AG04450 (cell line): ENCODE data around the gene GPR55. TPM values are rescaled to one million over a fixed set of nuclear protein-coding genes. Genes with fewer than 3 reads are reported as not detected.

ENCODE experiments used
- CTCF ChIA-PET: fragments of 300-600, 350-600 bp; formaldehyde crosslinking; extraction: SDS; loops from one replicate; lab custom pipeline; 2022; ENCODE audit warnings: antibody characterized with exemption, inconsistent platforms; lab: Charles Lee
- POLR2A ChIA-PET: fragments of 350-600 bp; formaldehyde crosslinking; extraction: SDS; loops from one replicate; lab custom pipeline; 2021; ENCODE audit warnings: antibody characterized with exemption, inconsistent platforms; lab: Yijun Ruan, JAX
- DNase-seq: peaks from one replicate; pipeline ENCODE4 v3.0.0-alpha.2; 2011; ENCODE audit warnings: low read depth, low spot score
- H3K27ac ChIP-seq: one replicate; pipeline ENCODE4 v1.5.1; 2012; ENCODE audit warnings: low read depth, low read length, control low read depth
- H3K27me3 ChIP-seq: one replicate; pipeline ENCODE4 v1.6.0; 2012; ENCODE audit warnings: low read length; ENCODE audit not compliant: control insufficient read depth, insufficient read depth
- H3K4me3 ChIP-seq: 2 replicates; pipeline ENCODE4 v1.5.1; 2011; ENCODE audit warnings: mild to moderate bottlenecking, low read depth, low read length, control low read depth
- H3K9me3 ChIP-seq: 2 replicates; pipeline ENCODE4 v1.5.1; 2012; ENCODE audit warnings: low read length; ENCODE audit not compliant: control insufficient read depth, insufficient read depth
- polyA plus RNA-seq: library from polyadenylated mRNA; depleted of rRNA; stranded (reverse); fragments of >200 nt; gene quantifications from 2 replicates; pipeline ENCODE4 v1.2.3, GENCODE V29; 2011
- TF ChIP-seq, protein P1 (sequence below): IDR thresholded peaks from 2 replicates; pipeline ENCODE4 v1.5.1; 2011; ENCODE audit warnings: low read depth, low read length, control low read depth, inconsistent platforms

The GPR55 gene
- polyA plus RNA-seq, 1 experiment, result not detected

DNA sequence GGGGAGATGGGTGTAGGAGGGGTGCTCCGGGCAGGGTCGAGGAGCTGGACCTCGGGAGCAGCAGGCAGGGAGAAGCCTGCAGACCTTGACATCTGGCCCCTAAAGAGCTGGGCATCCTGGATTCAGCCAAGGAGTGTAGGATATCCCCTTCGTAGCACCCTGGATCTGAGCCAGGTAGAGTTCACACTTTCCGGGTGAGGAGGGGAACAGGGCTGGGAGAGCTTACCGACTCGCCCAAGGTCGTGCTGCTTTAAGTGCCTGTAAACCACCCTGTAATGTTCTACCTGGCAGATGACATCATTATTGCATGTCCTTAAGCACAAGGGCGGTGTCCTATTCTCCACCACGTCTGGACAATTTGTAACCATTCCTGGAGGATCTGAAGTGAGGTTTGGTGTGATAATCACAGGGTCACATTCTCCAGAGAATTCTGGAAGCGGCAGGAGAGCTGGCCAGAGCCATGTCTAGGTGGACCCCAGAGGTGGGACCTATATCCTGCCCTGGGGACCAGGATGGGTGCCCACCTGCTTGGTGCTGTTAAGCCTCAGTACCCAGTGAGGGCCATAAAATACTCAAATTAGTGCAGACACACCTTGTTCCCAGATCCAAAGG lies 45.7 kb downstream of the GPR55 start:
- Histone ChIP-seq H3K27me3 (no peaks in the 10 kb centered on the region), H3K9me3 (no peaks in the 10 kb centered on the region), H3K4me3 (no peak overlapping the region), H3K27ac (no peak overlapping the region)
- ChIA-PET CTCF (no interaction called here), POLR2A (no interaction called here)
- TF ChIP-seq, protein P1, sequence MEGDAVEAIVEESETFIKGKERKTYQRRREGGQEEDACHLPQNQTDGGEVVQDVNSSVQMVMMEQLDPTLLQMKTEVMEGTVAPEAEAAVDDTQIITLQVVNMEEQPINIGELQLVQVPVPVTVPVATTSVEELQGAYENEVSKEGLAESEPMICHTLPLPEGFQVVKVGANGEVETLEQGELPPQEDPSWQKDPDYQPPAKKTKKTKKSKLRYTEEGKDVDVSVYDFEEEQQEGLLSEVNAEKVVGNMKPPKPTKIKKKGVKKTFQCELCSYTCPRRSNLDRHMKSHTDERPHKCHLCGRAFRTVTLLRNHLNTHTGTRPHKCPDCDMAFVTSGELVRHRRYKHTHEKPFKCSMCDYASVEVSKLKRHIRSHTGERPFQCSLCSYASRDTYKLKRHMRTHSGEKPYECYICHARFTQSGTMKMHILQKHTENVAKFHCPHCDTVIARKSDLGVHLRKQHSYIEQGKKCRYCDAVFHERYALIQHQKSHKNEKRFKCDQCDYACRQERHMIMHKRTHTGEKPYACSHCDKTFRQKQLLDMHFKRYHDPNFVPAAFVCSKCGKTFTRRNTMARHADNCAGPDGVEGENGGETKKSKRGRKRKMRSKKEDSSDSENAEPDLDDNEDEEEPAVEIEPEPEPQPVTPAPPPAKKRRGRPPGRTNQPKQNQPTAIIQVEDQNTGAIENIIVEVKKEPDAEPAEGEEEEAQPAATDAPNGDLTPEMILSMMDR, result no peak
- DNase-seq, result no peak

DNA sequence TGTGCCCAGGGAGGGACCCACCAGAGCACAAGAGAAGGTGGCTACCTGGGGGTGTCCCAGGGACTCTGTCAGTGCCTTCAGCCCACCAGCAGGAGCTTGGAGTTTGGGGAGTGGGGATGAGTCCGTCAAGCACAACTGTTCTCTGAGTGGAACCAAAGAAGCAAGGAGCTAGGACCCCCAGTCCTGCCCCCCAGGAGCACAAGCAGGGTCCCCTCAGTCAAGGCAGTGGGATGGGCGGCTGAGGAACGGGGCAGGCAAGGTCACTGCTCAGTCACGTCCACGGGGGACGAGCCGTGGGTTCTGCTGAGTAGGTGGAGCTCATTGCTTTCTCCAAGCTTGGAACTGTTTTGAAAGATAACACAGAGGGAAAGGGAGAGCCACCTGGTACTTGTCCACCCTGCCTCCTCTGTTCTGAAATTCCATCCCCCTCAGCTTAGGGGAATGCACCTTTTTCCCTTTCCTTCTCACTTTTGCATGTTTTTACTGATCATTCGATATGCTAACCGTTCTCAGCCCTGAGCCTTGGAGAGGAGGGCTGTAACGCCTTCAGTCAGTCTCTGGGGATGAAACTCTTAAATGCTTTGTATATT lies 46.3 kb downstream of the GPR55 start:
- POLR2A ChIA-PET, result no interaction called here
- TF ChIP-seq, protein P1, result no peak
- CTCF ChIA-PET, result no interaction called here
- Histone ChIP-seq H3K4me3 (no peak overlapping the region), H3K27me3 (no peaks in the 10 kb centered on the region), H3K27ac (no peak overlapping the region), H3K9me3 (no peaks in the 10 kb centered on the region)
- no peak for DNase-seq

DNA sequence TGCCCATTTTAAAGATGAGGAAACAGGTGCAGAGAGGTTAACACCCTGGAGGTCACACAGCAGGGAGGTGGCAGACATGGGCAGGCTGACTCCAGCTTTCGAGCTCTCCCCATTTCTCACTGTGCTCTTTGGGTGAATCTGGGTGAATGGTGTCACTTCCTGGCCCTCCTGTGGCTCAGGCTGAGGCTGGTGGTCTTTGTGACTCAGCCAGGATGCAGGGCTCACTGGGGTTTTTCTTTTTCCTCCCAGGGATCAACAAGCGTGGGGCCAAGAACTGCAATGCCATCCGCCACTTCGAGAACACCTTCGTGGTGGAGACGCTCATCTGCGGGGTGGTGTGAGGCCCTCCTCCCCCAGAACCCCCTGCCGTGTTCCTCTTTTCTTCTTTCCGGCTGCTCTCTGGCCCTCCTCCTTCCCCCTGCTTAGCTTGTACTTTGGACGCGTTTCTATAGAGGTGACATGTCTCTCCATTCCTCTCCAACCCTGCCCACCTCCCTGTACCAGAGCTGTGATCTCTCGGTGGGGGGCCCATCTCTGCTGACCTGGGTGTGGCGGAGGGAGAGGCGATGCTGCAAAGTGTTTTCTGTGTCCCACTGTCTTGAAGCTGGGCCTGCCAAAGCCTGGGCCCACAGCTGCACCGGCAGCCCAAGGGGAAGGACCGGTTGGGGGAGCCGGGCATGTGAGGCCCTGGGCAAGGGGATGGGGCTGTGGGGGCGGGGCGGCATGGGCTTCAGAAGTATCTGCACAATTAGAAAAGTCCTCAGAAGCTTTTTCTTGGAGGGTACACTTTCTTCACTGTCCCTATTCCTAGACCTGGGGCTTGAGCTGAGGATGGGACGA lies 47.1 kb downstream of the GPR55 start:
- no peak overlapping the region for H3K4me3 ChIP-seq
- no peak overlapping the region for H3K27ac ChIP-seq
- CTCF ChIA-PET, result no interaction called here
- DNase-seq, result no peak
- no peaks in the 10 kb centered on the region for H3K9me3 ChIP-seq
- H3K27me3 ChIP-seq, result no peaks in the 10 kb centered on the region
- TF ChIP-seq, protein P1, result no peak
- POLR2A ChIA-PET, result no interaction called here

DNA sequence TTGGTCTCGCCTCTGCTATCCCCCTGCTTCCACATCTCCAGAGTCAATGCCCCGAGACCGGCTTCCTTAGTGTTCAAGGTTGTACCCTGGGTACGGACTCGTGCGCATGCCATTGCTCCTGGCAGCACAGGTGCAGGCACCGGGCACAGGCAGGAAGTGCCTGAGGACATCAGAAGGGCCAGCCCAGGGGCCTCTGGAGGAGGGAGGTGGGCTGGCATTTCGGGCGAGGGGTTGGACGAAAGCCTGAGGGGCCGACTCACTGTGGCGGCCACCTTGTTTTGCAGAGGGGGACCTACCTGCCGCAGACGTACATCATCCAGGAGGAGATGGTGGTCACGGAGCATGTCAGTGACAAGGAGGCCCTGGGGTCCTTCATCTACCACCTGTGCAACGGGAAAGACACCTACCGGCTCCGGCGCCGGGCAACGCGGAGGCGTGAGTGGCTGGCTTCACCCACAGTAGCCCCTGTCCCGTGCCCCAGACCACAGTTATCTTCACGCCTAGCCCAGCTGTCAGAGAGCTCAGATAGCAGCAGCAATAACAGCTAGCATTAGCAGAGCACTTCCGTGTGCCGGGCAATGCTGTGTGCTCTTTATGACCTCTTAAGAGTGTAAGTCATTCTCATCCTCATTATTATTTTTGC lies 47.8 kb downstream of the GPR55 start:
- H3K4me3 ChIP-seq, result no peak overlapping the region
- H3K27me3 ChIP-seq, result no peaks in the 10 kb centered on the region
- ChIA-PET POLR2A (no interaction called here), CTCF (no interaction called here)
- no peaks in the 10 kb centered on the region for H3K9me3 ChIP-seq
- no peak for DNase-seq
- TF ChIP-seq, protein P1, result no peak
- no peak overlapping the region for H3K27ac ChIP-seq
